Stimulated activated CD4-positive, alpha-beta T cell treated with anti-CD3 and anti-CD28 coated beads, Interleukin-12 subunit alpha, Interleukin-12 subunit beta, amount 100 ng/mL, for 24 hours (primary cell): Measurements from ENCODE around the gene ZNF578.
"Not testable (repeated sequence)": the region's sequence is repeated elsewhere in the genome, so short reads cannot be mapped to it uniquely, and the experiment has no call there.

ENCODE experiments used
- DNase-seq, 2 experiments: peaks; one replicate each; pipeline ENCODE4 v3.0.0-alpha.2; 2020; ENCODE audit warnings: low read depth in 2 of 2

ZNF578 gene

DNA sequence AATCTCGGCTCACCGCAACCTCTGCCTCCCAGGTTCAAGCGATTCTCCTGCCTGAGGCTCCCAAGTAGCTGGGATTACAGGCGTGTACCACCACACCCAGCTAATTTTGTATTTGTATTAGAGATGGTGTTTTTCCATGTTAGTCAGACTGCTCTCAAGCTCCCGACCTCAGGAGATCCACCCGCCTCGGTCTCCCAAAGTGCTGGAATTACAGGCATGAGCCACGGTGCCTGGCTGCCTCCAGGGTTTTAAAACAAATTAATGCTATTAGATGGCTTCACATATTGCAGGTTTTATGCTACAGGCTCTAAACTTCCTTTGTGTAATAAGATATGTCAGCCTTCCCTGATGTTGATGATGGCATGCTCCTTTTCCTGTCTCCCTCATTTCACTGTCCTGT, 108.3 kb downstream of the ZNF578 start:
- DNase-seq: not testable (repeated sequence)
